Endothelial cell of umbilical vein (primary cell): ENCODE data around the gene TRIM37. TPM values are rescaled to one million over a fixed set of nuclear protein-coding genes. Genes with fewer than 3 reads are reported as not detected.

Experiments
- BruUV-seq: library from RNA; stranded (reverse); fragments of 400-500 nt; replicated peaks from 2 replicates; lab custom pipeline; 2021; lab: Mats Ljungman, UMichigan
- CTCF ChIA-PET: fragments of 300-600, 350-600 bp; sonication (Branson Sonifier 250); formaldehyde crosslinking; loops from one replicate; lab custom pipeline; 2021; ENCODE audit warnings: antibody characterized with exemption, inconsistent platforms; lab: Charles Lee
- POLR2A ChIA-PET: fragments of 300-600, 350-600 bp; sonication (Branson Sonifier 250); formaldehyde crosslinking; loops from one replicate; lab custom pipeline; 2021; ENCODE audit warnings: antibody characterized with exemption, inconsistent platforms; lab: Charles Lee
- DNase-seq: peaks from one replicate; pipeline ENCODE4 v3.0.0-alpha.2; 2011; ENCODE audit warnings: low read depth, low spot score
- FAIRE-seq: peaks from 2 replicates; lab custom pipeline; 2011; peaks lifted over from hg19 to GRCh38; lab: Jason Lieb, UNC
- H2AFZ ChIP-seq: 2 replicates; pipeline ENCODE4 v1.6.0; 2012; ENCODE audit warnings: low read depth, low read length, control low read depth, inconsistent platforms
- H3K27ac ChIP-seq: 2 replicates; pipeline ENCODE4 v1.5.1; 2011; ENCODE audit warnings: low read depth, mild to moderate bottlenecking, control low read depth, low read length, moderate library complexity; ENCODE audit not compliant: insufficient read depth
- H3K27me3 ChIP-seq, 2 experiments: 2 replicates each; pipeline versions ENCODE4 v1.6.0 to v1.6.1; 2011; ENCODE audit warnings: low read length in 2 of 2, mixed read lengths in 1 of 2; ENCODE audit not compliant: control insufficient read depth in 2 of 2, insufficient read depth in 2 of 2
- H3K36me3 ChIP-seq, 2 experiments: 2 replicates in 1 of 2; 3 replicates in 1 of 2; pipeline ENCODE4 v1.5.1; 2011; ENCODE audit warnings: low read length in 2 of 2, mild to moderate bottlenecking in 1 of 2, moderate library complexity in 1 of 2; ENCODE audit not compliant: control insufficient read depth in 2 of 2, insufficient read depth in 2 of 2; ENCODE audit errors: extremely low read depth in 1 of 2
- H3K4me1 ChIP-seq: 3 replicates; pipeline ENCODE4 v1.5.1; 2011; ENCODE audit warnings: mild to moderate bottlenecking, low read length; ENCODE audit not compliant: control insufficient read depth, insufficient read depth; ENCODE audit errors: extremely low read depth
- H3K4me2 ChIP-seq: 2 replicates; pipeline ENCODE4 v1.6.1; 2011; ENCODE audit warnings: low read length, control low read depth, mixed read lengths; ENCODE audit not compliant: insufficient read depth
- H3K4me3 ChIP-seq, 3 experiments: fragments of 200-600 bp in 1 of 3; sonication (generic), shearing (Covaris generic) in 1 of 3; replicated peaks in 1 of 3; 2 replicates each; pipeline ENCODE4 v1.5.1; 2011 to 2016; ENCODE audit warnings: control low read depth in 3 of 3, low read length in 3 of 3, mild to moderate bottlenecking in 2 of 3, inconsistent platforms in 1 of 3, low read depth in 1 of 3, moderate library complexity in 1 of 3; ENCODE audit not compliant: insufficient read depth in 1 of 3
- H3K79me2 ChIP-seq: 2 replicates; pipeline ENCODE4 v1.6.0; 2012; ENCODE audit warnings: low read length, inconsistent platforms; ENCODE audit not compliant: control insufficient read depth, insufficient read depth
- H3K9ac ChIP-seq: replicated peaks from 2 replicates; pipeline ENCODE3; 2011; ENCODE audit warnings: low read length, control low read depth; ENCODE audit not compliant: insufficient read depth; ENCODE audit errors: extremely low read depth
- H3K9me1 ChIP-seq: replicated peaks from 3 replicates; pipeline ENCODE4 v1.6.0; 2011; ENCODE audit warnings: mild to moderate bottlenecking, low read length; ENCODE audit not compliant: control insufficient read depth, insufficient read depth; ENCODE audit errors: extremely low read depth
- H3K9me3 ChIP-seq: replicated peaks from 2 replicates; pipeline ENCODE4 v1.5.1; 2012; ENCODE audit warnings: low read length, inconsistent platforms; ENCODE audit not compliant: control insufficient read depth, insufficient read depth
- H4K20me1 ChIP-seq: replicated peaks from 2 replicates; pipeline ENCODE3; 2011; ENCODE audit warnings: mild to moderate bottlenecking, low read length; ENCODE audit not compliant: control insufficient read depth, insufficient read depth; ENCODE audit errors: extremely low read depth
- GATA2 ChIP-seq: IDR thresholded peaks from 2 replicates; pipeline ENCODE4 v1.7.0; 2011; ENCODE audit warnings: low read depth, mild to moderate bottlenecking, moderate library complexity, mixed read lengths, low read length; ENCODE audit not compliant: insufficient read length, insufficient read depth
- JUN ChIP-seq: IDR thresholded peaks from 2 replicates; pipeline ENCODE4 v1.6.1; 2011; ENCODE audit warnings: borderline replicate concordance, low read depth; ENCODE audit not compliant: insufficient read length, insufficient read depth
- MYC ChIP-seq: IDR thresholded peaks from one replicate; pipeline ENCODE4 v1.6.1; 2011; ENCODE audit warnings: mild to moderate bottlenecking, low read depth, low read length
- dilution Hi-C: fragments of 300-500 bp; cut with MboI; formaldehyde crosslinking; loops from one replicate; pipeline ENCODE4 v1.15.0; 2019; ENCODE audit warnings: low sequenced_read_pairs; ENCODE audit not compliant: extremely low pct_ligation_motif_present
- intact Hi-C: fragments of 100-400 bp; cut with micrococcal nuclease; formaldehyde crosslinking; loops from one replicate; pipeline ENCODE4 v1.10.0; 2022
- polyA plus RNA-seq, 4 experiments: library from polyadenylated mRNA; depleted of rRNA in 3 of 4; stranded (reverse) in 3 of 4; unstranded in 1 of 4; fragments of >200 nt; gene quantifications; 2 replicates each; pipeline versions ENCODE4 v1.2.1 to v1.2.3, GENCODE V29; 2011 to 2012; ENCODE audit warnings: missing spikeins in 1 of 4
- total RNA-seq: library from RNA; stranded (reverse); gene quantifications from 2 replicates; pipeline ENCODE4 v1.2.3, GENCODE V29; 2021
- TF ChIP-seq, protein P1 (sequence below), 2 donors: IDR thresholded peaks; 1 replicate in 1 of 2; 2 replicates in 1 of 2; pipeline ENCODE4 v1.5.1; 2011; ENCODE audit warnings: low read length in 2 of 2, mild to moderate bottlenecking in 2 of 2, moderate library complexity in 2 of 2, control low read depth in 1 of 2, inconsistent platforms in 1 of 2, low read depth in 1 of 2; ENCODE audit not compliant: insufficient read depth in 1 of 2; ENCODE audit errors: extremely low read depth in 1 of 2
- TF ChIP-seq, protein P2 (sequence below): IDR thresholded peaks from 2 replicates; pipeline ENCODE4 v1.6.1; 2011; ENCODE audit not compliant: insufficient read depth, insufficient read length

Gene TRIM37
- total and polyA plus RNA-seq, 2 donors (not counting 3 experiments of a cell fraction or from before 2014, with no cell fraction given), result 18.8 to 41.9 TPM

DNA sequence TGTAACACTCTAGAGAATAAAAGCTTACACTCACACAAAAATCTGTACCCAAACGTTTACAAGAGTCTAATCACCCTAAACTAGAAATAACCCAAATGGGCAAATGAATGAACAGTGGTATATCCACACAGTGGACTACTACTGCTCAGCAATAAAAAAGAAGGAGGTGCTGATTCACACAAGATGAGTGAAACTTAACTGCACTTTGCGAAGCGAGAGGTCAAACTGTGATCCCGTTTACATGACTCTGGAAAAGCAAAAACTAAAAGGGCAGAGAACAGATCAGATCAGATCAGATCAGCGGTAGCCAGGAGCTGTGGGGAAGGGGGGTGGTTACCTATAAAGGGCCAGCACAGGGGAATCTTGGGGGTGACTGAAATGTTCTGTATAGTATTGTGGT, 113.4 kb downstream of the TRIM37 start:
- BruUV-seq, result no TSS peak
- intact Hi-C loops, result no loop called here
- H3K4me2 ChIP-seq, result no peak overlapping the region
- H3K9ac ChIP-seq, result no peak overlapping the region
- no peaks in the 10 kb centered on the region for H3K79me2 ChIP-seq
- H2AFZ ChIP-seq, result no peak overlapping the region
- CTCF ChIA-PET, result interaction anchor here (1.0 to 2.3 kb wide), 4 partner anchors 9 to 475 kb away, joined by 3 to 7 read pairs (median 4); no protein-coding TSS in a partner anchor
- DNase-seq, result no peak
- H3K4me3 ChIP-seq, result no peak overlapping the region
- no peaks in the 10 kb centered on the region for H4K20me1 ChIP-seq
- H3K4me1 ChIP-seq, result peaks cover 6% of the 10 kb centered on the region
- H3K36me3 ChIP-seq, result peaks cover 4 to 5% of the 10 kb centered on the region in 2 experiments
- no peak for FAIRE-seq
- TF ChIP-seq JUN (no peak), GATA2 (no peak), MYC (no peak)
- TF ChIP-seq, protein P1, sequence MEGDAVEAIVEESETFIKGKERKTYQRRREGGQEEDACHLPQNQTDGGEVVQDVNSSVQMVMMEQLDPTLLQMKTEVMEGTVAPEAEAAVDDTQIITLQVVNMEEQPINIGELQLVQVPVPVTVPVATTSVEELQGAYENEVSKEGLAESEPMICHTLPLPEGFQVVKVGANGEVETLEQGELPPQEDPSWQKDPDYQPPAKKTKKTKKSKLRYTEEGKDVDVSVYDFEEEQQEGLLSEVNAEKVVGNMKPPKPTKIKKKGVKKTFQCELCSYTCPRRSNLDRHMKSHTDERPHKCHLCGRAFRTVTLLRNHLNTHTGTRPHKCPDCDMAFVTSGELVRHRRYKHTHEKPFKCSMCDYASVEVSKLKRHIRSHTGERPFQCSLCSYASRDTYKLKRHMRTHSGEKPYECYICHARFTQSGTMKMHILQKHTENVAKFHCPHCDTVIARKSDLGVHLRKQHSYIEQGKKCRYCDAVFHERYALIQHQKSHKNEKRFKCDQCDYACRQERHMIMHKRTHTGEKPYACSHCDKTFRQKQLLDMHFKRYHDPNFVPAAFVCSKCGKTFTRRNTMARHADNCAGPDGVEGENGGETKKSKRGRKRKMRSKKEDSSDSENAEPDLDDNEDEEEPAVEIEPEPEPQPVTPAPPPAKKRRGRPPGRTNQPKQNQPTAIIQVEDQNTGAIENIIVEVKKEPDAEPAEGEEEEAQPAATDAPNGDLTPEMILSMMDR (IDR thresholded peaks at IDR 0.05; ENCODE audit: extremely low read depth in 1 of 2, insufficient read depth in 1 of 2, low read depth in 1 of 2, low read length in 2 of 2), result no peak
- TF ChIP-seq, protein P2, sequence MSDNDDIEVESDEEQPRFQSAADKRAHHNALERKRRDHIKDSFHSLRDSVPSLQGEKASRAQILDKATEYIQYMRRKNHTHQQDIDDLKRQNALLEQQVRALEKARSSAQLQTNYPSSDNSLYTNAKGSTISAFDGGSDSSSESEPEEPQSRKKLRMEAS, result no peak
- H3K27me3 ChIP-seq, result no peaks in the 10 kb centered on the region
- dilution Hi-C loops, result no loop called here
- no peaks in the 10 kb centered on the region for H3K9me3 ChIP-seq
- H3K27ac ChIP-seq, result peak overlapping the region; percentile 8
- POLR2A ChIA-PET, result no interaction called here
- H3K9me1 ChIP-seq, result no peaks in the 10 kb centered on the region
